K562 (cell line): Measurements from ENCODE around the gene MEF2C. TPM values are rescaled to one million over a fixed set of nuclear protein-coding genes. Genes with fewer than 3 reads are reported as not detected.

Source experiments
- CTBP1 ChIP-seq: fragments of 450-650 bp; IDR thresholded peaks from 2 replicates; pipeline ENCODE4 v1.6.1; 2016; ENCODE audit warnings: borderline replicate concordance
- EHMT2 ChIP-seq: fragments of 450-650 bp; IDR thresholded peaks from 2 replicates; pipeline ENCODE4 v1.6.1; 2018; ENCODE audit warnings: antibody characterized with exemption
- FOXK1 ChIP-seq: sonication (generic); formaldehyde crosslinking; IDR thresholded peaks from 2 replicates; pipeline ENCODE4 v1.8.0; 2022; ENCODE audit warnings: missing genetic modification reagents, mild to moderate bottlenecking, borderline replicate concordance
- JUN ChIP-seq, 2 experiments: sonication (generic) in 1 of 2; formaldehyde crosslinking in 1 of 2; IDR thresholded peaks; 2 replicates each; pipeline versions ENCODE4 v1.6.1 to v1.8.0; 2012 to 2022; ENCODE audit warnings: borderline replicate concordance in 2 of 2, mild to moderate bottlenecking in 2 of 2, improper control_type of control experiment in 1 of 2, low read depth in 1 of 2, low read length in 1 of 2, missing genetic modification reagents in 1 of 2
- KAT7 ChIP-seq: sonication (generic); formaldehyde crosslinking; IDR thresholded peaks from 2 replicates; pipeline ENCODE4 v1.8.0; 2022; ENCODE audit warnings: missing genetic modification reagents, mild to moderate bottlenecking, borderline replicate concordance
- KDM5B ChIP-seq: fragments of 200-600 bp; sonication (generic); IDR thresholded peaks from 2 replicates; pipeline ENCODE4 v1.6.1; 2012; ENCODE audit warnings: low read depth, mild to moderate bottlenecking, moderate library complexity, low read length, control low read depth, inconsistent platforms; ENCODE audit not compliant: insufficient replicate concordance
- MCM2 ChIP-seq: fragments of 450-650 bp; IDR thresholded peaks from 2 replicates; pipeline ENCODE4 v1.6.1; 2017; ENCODE audit warnings: low read depth, mild to moderate bottlenecking
- NBN ChIP-seq: fragments of 450-650 bp; IDR thresholded peaks from 2 replicates; pipeline ENCODE4 v1.6.1; 2016; ENCODE audit warnings: low read depth, mild to moderate bottlenecking
- SAFB ChIP-seq: fragments of 200-400 bp; formaldehyde crosslinking; IDR thresholded peaks from 2 replicates; pipeline ENCODE4 v1.6.1; 2017; ENCODE audit warnings: low read depth, low read length, borderline replicate concordance
- SMARCB1 ChIP-seq: IDR thresholded peaks from 2 replicates; pipeline ENCODE4 v1.6.1; 2011; ENCODE audit warnings: improper control_type of control experiment, low read depth; ENCODE audit not compliant: insufficient read length
- STAT5A ChIP-seq: IDR thresholded peaks from 2 replicates; pipeline ENCODE4 v1.6.1; 2012; ENCODE audit warnings: low read length, inconsistent platforms, borderline replicate concordance
- ZC3H4 ChIP-seq: sonication (generic); formaldehyde crosslinking; IDR thresholded peaks from 2 replicates; pipeline ENCODE4 v1.9.0; 2021; ENCODE audit warnings: missing genetic modification reagents, borderline replicate concordance
- ZKSCAN8 ChIP-seq: fragments of 200-800 bp; sonication (Bioruptor generic); IDR thresholded peaks from 2 replicates; pipeline ENCODE4 v1.6.1; 2016; ENCODE audit warnings: missing genetic modification characterization, missing compliant biosample characterization
- polyA plus RNA-seq, 8 experiments: library from polyadenylated mRNA; depleted of rRNA in 4 of 8; stranded (reverse) in 5 of 8; unstranded in 3 of 8; fragments of >200 nt; fragmentation: Nextera tagmentation in 2 of 8; fragmentation: Illumina TruSeq in 1 of 8; extraction: Ambion mirVana in 2 of 8; extraction: Trizol in 1 of 8; gene quantifications; 2 replicates each; pipeline versions ENCODE4 v1.2.1 to v1.2.3, GENCODE V29; 2011 to 2014; ENCODE audit warnings: inconsistent platforms in 1 of 8, missing spikeins in 1 of 8
- total RNA-seq, 7 experiments: library from RNA; depleted of rRNA in 6 of 7; stranded (reverse); fragments of >200 nt in 6 of 7; fragmentation: Illumina TruSeq in 2 of 7; extraction: Trizol in 2 of 7; gene quantifications; 2 replicates each; pipeline versions ENCODE4 v1.2.1 to v1.2.3, GENCODE V29; 2011 to 2021; ENCODE audit warnings: low replicate concordance in 1 of 7
- TF ChIP-seq, protein P1 (sequence below): fragments of 450-650 bp; IDR thresholded peaks from 2 replicates; pipeline ENCODE4 v1.6.1; 2016; ENCODE audit warnings: low read depth, mild to moderate bottlenecking, moderate library complexity
- TF ChIP-seq, protein P2 (sequence below): fragments of 250-450 bp; sonication (Bioruptor Pico); IDR thresholded peaks from 2 replicates; pipeline ENCODE4 v1.9.0; 2021; ENCODE audit warnings: mild to moderate bottlenecking
- TF ChIP-seq, protein P3 (sequence below), 2 experiments: fragments of 200-800 bp in 1 of 2; sonication (Bioruptor generic) in 1 of 2; sonication (generic) in 1 of 2; formaldehyde crosslinking in 1 of 2; IDR thresholded peaks in 1 of 2; conservative IDR thresholded peaks in 1 of 2; 2 replicates each; pipeline versions ENCODE4 v1.5.0 to v1.6.1; 2016 to 2020; ENCODE audit warnings: missing compliant biosample characterization in 1 of 2, missing genetic modification characterization in 1 of 2, missing genetic modification reagents in 1 of 2
- TF ChIP-seq, protein P4 (sequence below): IDR thresholded peaks from 3 replicates; pipeline ENCODE4 v1.6.1; 2011; ENCODE audit warnings: borderline replicate concordance, mild to moderate bottlenecking, moderate library complexity; ENCODE audit not compliant: insufficient read length; ENCODE audit errors: extremely low read depth
- TF ChIP-seq, protein P5 (sequence below): sonication (generic); formaldehyde crosslinking; IDR thresholded peaks from 2 replicates; pipeline ENCODE4 v1.8.1; 2023; ENCODE audit warnings: mild to moderate bottlenecking, missing genetic modification reagents

MEF2C gene
- total and polyA plus RNA-seq, 9 of the 15 experiments (the other 6 are each of a cell fraction or from before 2014, with no cell fraction given), result 25.1 to 67.8 (median 58.3) TPM

DNA sequence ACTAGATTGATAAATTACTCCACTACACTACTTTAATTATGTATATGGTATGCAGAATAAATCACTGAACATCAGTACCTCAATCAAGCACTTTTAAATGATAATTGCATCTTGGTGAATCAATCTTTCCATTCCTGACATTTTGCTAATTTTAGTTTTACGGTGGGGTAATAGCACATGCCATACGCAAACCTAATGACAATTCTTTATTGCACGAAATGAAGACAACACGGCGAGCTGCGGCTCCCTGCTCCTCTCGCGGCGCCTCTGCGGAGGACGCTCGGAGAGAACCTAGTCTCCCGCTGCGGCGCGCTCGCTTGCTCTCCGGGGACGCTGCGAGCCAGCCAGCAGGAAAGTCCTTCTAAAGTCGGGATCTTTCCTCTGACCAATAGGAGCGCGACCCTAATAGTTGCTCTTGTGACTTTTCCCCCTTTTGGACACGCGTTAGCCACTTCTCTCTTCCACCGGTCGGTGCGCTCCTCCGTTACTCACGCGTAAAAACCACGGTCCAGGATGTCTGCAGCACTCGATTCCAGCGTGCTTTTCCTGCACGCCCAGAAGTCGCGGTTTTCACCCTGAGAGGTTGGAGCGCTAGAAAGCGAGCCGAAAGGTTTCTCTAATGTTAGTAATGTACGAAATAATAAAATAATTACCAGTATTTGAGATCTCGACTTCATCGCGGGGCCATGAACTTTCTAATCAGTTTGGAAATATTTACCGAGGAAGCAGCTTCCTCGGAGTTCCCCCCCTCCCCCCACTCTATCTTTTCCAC is 1.0 kb upstream of the MEF2C start (continued):
- TF ChIP-seq KAT7 (CRISPR knock-in tag) (peak; percentile 63; the same call in 1 of the 2 replicates), CTBP1 (no peak), ZC3H4 (no peak), STAT5A (no peak), ZKSCAN8 (0 out of 2 replicates have a peak, but pooled peaks have one; percentile 20), EHMT2 (no peak), NBN (no peak; the same call in 1 of the 2 replicates), JUN (IDR thresholded peaks at IDR 0.05; ENCODE audit: borderline replicate concordance, low read depth, low read length) (peak; percentile 5; the same call in 1 of the 2 replicates), JUN (CRISPR knock-in tag; IDR thresholded peaks at IDR 0.05; ENCODE audit: borderline replicate concordance) (no peak), MCM2 (no peak), SMARCB1 (no peak), KDM5B (peak; percentile 58), SAFB (0 out of 2 replicates have a peak, but pooled peaks have one; percentile 29), FOXK1 (CRISPR knock-in tag) (peak; percentile 89)
- TF ChIP-seq, protein P1, sequence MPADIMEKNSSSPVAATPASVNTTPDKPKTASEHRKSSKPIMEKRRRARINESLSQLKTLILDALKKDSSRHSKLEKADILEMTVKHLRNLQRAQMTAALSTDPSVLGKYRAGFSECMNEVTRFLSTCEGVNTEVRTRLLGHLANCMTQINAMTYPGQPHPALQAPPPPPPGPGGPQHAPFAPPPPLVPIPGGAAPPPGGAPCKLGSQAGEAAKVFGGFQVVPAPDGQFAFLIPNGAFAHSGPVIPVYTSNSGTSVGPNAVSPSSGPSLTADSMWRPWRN, result 0 out of 2 replicates have a peak, but pooled peaks have one; percentile 26
- TF ChIP-seq, protein P2, sequence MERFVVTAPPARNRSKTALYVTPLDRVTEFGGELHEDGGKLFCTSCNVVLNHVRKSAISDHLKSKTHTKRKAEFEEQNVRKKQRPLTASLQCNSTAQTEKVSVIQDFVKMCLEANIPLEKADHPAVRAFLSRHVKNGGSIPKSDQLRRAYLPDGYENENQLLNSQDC (CRISPR knock-in tag), result no peak
- TF ChIP-seq, protein P3, sequence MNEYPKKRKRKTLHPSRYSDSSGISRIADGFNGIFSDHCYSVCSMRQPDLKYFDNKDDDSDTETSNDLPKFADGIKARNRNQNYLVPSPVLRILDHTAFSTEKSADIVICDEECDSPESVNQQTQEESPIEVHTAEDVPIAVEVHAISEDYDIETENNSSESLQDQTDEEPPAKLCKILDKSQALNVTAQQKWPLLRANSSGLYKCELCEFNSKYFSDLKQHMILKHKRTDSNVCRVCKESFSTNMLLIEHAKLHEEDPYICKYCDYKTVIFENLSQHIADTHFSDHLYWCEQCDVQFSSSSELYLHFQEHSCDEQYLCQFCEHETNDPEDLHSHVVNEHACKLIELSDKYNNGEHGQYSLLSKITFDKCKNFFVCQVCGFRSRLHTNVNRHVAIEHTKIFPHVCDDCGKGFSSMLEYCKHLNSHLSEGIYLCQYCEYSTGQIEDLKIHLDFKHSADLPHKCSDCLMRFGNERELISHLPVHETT (CRISPR knock-in tag; conservative IDR thresholded peaks at IDR 0.05 in 1 of 2, IDR thresholded peaks at IDR 0.05 in 1 of 2), result no peak; a peak in 1 of 4 replicates
- TF ChIP-seq, protein P4, sequence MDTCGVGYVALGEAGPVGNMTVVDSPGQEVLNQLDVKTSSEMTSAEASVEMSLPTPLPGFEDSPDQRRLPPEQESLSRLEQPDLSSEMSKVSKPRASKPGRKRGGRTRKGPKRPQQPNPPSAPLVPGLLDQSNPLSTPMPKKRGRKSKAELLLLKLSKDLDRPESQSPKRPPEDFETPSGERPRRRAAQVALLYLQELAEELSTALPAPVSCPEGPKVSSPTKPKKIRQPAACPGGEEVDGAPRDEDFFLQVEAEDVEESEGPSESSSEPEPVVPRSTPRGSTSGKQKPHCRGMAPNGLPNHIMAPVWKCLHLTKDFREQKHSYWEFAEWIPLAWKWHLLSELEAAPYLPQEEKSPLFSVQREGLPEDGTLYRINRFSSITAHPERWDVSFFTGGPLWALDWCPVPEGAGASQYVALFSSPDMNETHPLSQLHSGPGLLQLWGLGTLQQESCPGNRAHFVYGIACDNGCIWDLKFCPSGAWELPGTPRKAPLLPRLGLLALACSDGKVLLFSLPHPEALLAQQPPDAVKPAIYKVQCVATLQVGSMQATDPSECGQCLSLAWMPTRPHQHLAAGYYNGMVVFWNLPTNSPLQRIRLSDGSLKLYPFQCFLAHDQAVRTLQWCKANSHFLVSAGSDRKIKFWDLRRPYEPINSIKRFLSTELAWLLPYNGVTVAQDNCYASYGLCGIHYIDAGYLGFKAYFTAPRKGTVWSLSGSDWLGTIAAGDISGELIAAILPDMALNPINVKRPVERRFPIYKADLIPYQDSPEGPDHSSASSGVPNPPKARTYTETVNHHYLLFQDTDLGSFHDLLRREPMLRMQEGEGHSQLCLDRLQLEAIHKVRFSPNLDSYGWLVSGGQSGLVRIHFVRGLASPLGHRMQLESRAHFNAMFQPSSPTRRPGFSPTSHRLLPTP, result no peak
- TF ChIP-seq, protein P5, sequence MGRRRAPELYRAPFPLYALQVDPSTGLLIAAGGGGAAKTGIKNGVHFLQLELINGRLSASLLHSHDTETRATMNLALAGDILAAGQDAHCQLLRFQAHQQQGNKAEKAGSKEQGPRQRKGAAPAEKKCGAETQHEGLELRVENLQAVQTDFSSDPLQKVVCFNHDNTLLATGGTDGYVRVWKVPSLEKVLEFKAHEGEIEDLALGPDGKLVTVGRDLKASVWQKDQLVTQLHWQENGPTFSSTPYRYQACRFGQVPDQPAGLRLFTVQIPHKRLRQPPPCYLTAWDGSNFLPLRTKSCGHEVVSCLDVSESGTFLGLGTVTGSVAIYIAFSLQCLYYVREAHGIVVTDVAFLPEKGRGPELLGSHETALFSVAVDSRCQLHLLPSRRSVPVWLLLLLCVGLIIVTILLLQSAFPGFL (CRISPR knock-in tag), result no peak
